Activated naive CD4-positive, alpha-beta T cell (primary cell): ENCODE measurements around the gene URM1.
"Not testable (repeated sequence)": the region's sequence is repeated elsewhere in the genome, so short reads cannot be mapped to it uniquely, and the experiment has no call there.

Experiments used
- DNase-seq, 4 experiments: peaks; one replicate each; lab custom pipeline; 2025; lab: John Stamatoyannopoulos, UW

Gene URM1

DNA sequence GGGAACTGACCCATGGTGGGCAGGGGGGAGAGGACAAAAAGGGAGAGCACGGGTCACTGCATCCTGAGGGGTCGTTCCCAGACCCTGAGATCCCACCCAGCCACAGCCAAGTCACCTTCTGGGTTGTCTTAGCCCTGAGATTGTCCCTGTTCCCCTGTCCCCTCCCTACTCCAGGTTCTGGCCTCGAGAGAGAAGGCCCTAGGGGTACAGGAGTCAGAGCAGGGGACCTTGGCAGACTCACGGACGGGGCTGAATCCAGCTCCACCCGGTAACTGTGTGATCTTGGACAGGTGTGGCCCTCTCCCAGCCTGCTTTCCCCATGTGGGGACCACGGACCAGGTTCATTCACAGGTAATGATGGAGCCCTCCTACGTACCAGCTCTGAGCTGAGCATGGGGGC lies 38.3 kb downstream of the URM1 start:
- no peak for DNase-seq

DNA sequence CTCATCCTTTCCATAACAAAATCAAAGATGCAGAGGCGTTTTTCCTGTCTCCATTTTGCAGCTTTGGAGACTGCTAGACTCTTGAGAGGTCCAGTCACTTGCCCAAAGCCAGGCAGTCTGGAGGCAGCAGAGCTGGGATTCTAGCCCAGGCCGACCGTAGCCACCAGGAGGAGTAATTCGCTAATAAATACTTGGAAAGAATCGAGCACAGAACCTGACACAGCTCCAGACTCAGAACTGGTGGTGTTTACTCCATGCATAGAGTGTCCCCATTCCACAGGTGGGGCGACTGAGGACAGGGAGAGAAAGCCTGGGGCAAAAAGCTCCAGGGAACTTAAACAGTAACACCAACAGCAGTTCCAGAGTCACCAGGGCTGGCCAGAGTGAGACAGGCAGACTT lies 38.8 kb downstream of the URM1 start:
- no peak for DNase-seq

DNA sequence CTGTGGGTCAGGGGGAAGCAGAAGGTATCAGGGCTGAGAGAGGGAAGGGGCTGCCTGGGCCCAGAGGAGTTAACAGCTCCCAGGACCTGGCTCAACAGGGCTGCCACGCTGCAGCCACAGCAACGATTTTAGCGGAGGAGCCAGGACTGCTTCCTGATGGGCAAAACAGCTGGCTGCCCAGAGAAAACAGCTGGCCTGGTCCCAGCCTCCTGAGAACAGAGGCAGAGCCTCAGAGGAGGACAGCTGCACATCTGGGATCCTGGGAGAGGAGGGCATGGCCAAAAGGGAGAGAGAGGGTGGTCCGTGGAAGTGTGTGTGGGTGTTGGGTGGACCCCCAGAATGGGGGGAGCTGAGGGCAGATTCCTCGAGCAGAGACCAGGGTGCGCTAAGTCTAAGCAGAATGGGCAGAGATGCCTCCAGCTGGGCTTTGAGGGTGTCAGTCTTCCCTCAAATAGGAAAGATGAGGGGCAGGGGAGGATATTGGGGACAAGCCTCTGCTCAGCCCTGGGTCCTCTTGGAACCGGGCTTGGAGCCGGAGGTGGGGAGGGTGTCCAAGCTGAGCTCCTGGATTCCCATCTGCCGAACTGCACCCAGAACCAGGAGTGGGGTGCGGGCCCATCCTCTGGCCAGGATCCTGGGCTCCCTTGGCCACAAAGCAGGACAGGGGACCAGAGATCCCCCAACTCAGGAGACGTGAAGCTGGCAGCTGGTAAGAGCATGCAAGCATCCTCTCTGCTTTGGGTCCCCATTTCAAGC lies 40.4 kb downstream of the URM1 start:
- DNase-seq = no peak

DNA sequence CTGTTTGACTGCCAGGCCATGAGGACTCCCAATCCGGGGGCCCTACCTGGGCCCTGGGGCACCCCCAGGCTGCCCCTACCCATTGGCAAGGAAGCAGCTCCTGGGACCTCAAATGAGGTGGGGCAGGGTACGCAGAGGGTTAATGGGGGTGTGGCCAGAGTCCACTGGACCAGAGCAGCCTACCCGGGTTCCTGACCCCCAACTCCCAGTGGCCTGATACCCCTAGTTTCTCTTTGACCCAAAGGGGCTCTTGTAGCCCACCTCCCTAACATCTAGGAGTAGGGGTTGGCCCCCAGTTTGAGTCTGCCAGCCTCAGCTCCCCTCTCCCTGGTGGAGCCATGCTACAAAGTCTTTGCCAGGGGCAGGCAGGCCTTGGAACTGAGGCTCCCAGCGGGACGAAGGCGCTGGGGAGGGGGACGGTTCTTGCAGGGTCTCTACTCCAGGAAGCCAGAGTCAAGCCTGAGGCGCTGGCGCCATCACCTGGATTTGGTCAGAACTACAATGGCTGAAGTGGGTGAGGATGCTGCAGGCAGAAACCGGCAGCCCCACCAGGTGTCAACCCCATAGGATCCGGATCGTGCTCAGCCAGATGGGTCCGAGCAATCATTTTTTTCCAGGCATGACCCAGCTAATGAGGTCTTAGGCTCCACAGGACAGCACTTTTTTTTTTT lies 41.1 kb downstream of the URM1 start:
- DNase-seq = peak in 3 of 4 experiments; percentile 9 to 50 (median 16)

DNA sequence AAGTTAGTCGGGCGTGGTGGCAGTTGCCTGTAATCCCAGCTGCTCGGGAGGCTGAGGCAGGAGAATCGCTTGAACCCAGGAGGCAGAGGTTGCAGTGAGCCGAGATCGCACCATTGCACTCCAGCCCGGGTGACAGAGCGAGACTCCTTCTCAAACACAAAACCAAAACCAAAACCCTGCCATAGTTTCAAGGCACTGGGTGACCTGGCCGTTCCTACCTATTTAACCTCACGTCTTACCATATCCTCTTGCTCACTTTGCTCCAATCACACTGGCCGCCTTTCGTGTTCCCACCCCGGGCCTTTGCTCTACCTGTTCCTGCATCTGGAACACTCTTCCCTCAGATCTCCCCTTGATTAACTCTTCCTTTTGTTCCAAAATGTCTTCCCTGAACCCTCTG lies 42.6 kb downstream of the URM1 start:
- not testable (repeated sequence) for DNase-seq

DNA sequence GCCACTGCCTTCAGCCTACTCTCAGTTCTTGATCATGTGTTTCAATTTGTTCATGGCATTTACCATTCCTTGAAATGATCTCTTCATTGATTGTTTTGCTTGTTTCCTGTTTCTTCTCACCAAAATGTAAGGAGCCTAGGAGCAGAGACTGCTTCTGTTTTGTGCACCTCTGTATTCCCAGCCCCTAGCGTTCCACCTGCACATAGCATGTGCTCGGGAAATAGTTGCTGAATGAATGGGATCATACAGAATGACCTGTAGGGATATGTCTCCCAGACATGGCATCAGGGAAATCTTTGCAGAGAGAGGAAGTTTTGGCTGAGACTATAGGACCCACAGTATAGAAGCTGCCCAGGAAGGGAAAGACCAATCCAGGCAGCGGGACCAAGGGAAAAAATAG lies 43.3 kb downstream of the URM1 start:
- no peak for DNase-seq

DNA sequence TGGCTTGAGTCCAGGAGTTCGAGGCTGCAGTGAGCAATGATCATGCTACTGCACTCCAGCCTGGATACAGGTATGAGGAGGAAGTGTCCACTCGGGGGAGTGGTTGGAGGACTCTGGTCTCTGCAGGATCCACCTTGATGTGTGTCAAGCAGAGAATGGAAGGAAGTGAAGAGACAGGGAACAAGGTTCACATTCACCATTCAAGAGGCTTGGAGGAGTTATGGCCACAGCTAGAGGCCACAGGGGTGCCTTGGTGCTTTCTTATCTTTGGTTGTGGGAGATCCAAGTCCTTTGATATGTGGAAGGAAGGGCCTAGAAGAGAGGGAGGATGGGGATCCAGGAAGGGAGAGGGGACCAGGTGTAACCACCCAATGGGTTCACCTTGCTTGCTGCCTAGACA lies 44.1 kb downstream of the URM1 start:
- no peak for DNase-seq

DNA sequence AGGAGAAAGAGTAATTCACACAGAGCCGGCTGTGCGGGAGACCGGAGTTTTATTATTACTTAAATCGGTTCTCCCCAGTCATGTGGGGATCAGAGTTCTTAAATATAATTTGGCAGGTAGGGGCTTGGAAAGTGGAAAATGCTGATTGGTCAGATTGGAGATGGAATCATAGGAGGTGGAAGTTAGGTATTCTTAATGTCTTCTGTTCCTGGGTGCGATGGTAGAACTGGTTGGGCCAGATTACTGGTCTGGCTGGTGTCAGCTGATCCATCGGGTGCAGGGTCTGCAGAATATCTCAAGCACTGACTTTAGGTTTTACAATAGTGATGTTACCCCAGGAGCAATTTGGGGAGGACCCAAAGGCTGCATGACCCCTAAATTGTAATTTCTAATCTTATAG lies 44.8 kb downstream of the URM1 start:
- no peak for DNase-seq

DNA sequence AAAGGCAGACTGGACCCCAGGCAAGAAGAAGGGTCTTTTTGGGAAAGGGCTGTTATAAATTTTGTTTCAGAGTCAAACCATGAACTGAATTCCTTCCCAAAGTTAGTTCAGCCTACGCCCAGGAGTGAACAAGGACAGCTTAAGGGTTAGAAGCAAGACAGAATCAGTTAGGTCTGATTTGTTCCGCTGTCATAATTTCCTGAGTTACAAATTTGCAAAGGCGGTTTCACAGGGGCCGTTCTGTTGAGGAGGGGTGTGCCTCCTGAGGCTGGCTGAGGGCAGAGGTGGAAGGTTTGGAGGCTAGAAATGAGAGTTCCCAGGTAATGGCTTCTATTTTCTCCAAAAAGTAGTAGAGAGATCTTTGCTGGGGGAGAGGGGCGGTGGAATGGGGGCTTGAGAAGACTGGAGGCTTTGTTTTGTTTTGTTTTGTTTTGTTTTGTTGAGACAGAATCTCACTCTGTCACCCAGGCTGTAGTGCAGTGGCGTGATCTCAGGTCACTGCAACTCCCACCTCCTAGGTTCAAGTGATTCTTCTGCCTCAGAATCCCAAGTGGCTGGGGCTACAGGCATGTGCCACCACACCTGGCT lies 45.4 kb downstream of the URM1 start:
- no peak for DNase-seq

DNA sequence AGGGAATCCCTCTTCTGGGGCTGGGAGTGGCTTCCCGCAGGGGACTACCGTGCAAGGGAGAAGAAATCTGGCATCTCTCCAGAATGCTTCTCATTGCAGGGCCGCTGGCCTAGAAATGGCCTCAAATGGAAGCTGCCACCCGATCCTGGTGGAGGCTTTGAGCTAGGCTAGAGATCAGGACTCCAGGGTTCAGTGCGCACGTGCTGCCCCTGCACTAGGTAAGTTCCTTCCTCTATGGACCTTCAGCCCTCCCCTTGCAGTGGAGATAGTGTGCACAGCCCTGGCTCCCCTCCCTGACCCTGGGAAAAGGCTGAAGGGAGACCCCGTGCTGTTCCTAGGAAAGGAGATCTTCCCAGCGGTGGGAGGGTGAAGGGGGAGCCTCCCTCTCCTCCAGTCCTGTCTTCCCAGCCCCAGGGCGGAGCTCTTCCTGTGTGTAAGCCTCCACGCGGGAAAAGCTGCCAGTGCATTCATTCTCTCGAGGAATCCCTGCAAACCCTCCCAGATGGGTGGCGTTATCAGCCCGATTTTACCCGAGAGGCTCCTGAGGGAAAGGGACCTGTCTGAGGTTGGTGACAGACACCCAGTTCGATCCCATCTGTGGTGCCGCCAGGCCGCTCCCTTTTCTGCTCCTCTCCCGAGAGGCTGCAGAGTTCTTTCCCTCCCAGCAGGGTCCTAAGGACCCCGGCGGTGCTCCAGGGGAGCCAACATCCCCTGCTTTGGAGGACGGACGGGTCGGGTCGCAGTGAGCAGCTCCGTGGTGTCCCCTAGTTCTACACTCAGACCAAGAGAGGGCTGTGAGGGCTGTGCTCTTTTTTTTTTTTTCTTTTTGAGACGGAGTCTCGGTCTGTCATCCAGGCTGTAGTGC lies 48.1 kb downstream of the URM1 start:
- DNase-seq = no peak

DNA sequence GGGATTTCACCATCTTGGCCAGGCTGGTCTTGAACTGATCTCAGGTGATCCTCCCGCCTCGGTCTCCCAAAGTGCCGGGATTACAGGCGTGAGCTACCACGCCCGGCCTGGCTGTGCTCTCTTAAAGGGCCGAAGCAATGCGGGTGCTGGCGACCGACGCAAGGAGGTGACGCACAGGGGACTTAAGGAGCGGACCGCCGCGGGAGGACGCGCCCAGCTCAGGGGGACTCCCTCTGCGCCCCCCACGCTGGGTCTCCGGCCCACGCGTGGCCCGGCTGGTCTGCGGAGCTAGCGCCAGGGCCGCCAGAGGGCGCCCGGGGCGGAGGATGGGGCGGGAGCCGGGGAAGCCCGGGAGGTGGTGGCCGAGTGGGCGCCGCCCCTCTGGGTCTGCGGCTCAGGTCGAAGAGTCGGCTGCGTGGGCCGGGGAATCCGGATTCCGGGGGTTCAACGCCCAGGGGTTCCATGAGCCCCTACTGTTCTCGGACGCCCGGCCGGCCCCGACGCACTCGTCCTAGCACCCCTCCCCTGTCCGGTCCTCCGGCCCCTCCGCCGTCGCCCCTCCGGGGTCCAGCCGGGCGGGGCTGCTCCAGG lies 49.0 kb downstream of the URM1 start:
- peak; percentile 9 to 50 (median 20) for DNase-seq

DNA sequence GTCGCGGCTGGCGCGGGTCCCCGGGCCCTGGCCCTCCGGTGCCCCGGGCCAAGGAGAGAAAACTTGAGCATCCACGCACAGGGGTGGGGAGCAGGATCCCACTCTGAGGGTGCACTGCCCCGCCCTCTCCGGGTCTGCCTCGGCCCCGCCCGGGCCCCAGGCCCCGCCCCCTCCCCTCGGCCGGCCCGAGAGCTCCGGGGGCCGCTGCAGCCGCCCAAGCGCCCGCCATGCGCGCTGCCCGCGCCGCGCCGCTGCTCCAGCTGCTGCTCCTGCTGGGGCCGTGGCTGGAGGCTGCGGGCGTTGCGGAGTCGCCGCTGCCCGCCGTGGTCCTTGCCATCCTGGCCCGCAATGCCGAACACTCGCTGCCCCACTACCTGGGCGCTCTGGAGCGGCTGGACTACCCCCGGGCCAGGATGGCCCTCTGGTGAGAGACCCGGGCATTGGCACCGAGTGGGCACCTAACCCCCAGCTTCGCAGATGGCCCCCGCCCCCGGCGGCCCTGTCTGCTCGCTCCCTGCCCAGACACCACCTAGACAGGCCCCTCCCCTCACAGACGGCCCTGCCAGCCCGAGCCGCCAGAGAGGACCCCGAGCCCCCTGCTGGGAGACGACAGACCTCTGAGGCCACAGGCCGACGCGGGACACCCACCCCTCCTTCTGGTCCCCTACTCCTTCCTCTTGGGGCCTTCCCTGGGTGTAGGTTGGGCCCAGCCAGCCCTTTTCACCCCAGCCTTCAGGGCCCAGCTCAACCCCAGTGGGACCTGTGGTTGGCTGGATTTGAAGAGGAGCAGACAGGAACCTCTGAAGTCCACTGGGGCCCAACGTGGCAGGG lies 49.7 kb downstream of the URM1 start, which contains the start of gene CERCAM:
TSS of gene CERCAM (plus strand) at position 207 of the 831 bp plus-strand sequence. CDS start at position 228, 21 bp downstream.
- peak in 1 of 4 experiments; percentile 42 for DNase-seq

DNA sequence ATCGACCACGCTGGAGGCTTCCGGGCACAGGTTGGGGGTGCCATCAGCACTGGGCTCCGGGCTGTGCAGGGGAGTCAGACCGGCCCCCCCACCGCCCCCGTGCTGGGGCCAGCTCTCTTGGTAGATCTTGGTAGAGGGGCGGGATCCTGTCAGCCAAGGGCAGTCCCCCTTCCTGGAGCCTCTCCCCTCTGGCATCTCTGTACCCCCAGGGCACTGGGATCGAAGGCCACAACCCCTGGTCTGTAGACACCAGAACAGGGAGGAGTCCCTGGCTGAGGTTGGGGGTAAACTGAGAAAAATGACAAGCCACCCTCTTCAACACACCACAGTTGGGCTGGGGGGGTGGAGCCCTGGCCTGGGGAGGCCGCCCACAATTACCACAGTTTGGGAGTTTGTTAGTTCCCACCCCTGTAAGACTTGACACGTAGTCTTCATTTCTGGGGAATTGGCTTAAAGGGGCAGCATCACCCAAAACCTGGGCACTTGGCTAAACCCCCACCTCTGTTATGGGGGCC lies 50.4 kb downstream of the URM1 start:
- DNase-seq = no peak

DNA sequence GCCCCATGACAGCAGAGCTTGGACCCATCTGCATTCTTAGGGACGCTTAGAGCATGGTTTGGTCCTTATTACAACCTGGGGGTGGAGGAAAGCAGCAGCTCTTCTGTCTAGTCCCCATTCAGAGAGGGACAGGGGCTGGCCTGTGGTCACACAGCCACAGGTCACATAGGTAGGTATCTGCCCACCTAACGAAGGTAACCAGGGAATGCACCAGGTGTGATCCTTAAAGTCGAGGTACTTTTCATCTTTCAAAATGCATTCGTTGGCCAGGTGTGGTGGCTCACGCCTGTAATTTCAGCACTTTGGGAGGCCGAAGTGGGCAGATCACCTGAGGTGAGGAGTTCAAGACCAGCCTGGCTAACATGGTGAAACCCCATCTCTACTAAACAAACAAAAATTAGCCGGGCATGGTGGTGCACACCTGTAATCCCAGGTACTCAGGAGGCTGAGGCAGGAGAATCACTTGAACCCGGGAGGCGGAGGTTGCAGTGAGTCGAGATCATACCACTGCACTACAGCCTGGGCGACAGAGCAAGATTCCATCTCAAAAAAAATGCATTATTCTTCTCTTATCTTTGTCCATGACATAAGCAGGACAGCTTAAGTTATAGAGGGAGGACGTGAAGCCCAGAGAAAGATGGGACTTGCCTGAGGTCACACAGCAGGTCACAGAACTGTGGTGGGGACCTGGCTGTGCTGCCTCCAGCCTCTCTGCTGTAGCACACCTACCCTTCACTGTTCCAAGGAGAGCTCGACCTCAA lies 51.0 kb downstream of the URM1 start:
- DNase-seq = not testable (repeated sequence)

DNA sequence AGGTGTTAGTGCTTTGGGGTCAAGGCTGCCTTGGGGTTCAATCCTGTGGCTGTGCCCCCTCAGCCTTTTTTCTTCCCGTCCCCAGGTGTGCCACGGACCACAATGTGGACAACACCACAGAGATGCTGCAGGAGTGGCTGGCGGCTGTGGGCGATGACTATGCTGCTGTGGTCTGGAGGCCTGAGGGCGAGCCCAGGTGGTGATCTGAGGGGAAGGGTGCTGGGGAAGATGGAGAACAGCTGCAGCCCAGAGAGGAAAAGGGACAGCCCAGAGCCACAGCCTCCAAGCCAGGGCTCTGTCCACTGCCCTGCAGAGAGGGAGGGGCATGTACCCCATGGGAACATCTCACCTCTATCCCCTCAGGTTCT lies 51.6 kb downstream of the URM1 start:
- DNase-seq = no peak

DNA sequence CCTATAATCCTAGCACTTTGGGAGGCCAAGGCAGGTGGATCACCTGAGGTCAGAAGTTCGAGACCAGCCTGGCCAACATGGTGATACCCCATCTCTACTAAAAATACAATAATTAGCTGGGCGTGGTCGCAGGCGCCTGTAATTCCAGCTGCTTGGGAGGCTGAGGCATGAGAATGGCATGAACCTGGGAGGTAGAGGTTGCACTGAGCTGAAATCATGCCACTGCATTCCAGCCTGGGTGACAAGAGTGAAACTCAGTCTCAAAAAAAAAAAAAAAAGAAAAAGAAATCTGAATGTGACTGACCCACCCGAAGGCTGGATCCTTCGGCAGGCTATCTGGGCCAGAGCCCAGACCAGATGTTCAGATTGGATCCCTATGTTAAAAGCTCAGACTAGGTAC lies 52.2 kb downstream of the URM1 start:
- DNase-seq = not testable (repeated sequence)

DNA sequence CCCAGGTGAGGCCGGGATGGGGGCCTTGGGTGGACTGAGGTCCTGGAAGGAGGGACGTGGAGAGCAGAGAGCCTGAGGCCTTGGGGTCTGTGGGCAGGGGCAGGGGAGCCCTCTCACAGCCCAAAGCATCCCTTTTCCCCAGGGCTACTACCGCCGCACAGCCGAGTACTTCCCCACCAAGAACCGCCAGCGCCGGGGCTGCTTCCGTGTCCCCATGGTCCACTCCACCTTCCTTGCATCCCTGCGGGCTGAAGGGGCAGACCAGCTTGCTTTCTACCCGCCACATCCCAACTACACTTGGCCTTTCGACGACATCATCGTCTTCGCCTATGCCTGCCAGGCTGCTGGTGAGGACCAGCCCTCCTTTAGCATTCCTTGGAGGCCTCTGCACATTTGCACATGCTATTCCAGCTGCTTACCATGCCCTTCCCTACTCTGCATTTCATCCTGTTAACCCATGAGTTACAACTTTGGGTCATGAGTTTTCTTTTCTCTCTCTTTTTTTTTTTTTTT lies 53.1 kb downstream of the URM1 start:
- no peak for DNase-seq

DNA sequence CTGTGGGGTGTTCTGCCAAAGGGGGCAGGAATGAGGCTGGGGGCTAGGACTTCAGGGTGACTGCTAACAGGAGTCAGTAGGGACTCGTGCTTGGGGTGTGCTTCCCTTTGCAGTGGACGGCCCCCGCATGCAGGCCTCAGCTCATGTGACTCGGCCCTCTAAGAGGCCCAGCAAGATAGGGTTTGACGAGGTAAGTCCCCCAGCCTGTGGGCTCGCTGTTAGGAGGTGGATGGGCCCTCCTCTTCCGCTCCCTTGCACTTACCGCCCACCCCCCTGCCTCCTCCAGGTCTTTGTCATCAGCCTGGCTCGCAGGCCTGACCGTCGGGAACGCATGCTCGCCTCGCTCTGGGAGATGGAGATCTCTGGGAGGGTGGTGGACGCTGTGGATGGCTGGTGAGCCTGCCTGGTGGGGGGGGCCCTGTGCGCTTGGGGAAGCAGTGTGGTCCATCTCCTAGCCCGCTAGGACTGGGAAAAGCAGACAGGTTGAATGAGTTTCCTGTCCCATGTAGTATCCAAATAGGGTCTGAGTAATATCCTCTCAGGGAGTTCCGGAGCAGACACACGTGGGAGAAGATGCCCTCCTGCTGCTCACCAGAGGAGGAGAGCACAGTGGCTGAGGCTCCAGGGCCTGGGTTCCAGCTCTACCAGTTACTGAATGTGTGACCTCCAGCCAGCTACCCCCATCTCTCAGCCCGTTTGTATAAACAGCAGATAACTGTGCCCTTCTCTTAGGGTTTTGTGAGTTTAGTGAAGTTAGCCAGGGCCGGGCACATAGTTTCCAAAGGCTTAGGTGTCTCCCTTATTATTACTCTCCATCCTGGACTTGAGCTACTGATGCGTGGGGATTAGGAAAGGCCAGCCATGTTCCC lies 57.7 kb downstream of the URM1 start:
- DNase-seq = no peak
